Left ventricle myocardium inferior (tissue), 1 donor: Measurements from ENCODE around the gene ELK3. TPM values are rescaled to one million over a fixed set of nuclear protein-coding genes. Genes with fewer than 3 reads are reported as not detected.

Source experiments
- DNase-seq: peaks from one replicate; pipeline ENCODE4 v3.0.0-alpha.2; 2020
- H3K27ac ChIP-seq: fragments of 200-600 bp; replicated peaks from 2 replicates; pipeline ENCODE4 v1.8.0; 2021
- H3K27me3 ChIP-seq: fragments of 200-600 bp; 2 replicates; pipeline ENCODE4 v1.8.0; 2021; ENCODE audit warnings: low read depth
- H3K36me3 ChIP-seq: fragments of 200-600 bp; 2 replicates; pipeline ENCODE4 v1.8.0; 2021
- H3K4me1 ChIP-seq: fragments of 200-600 bp; 2 replicates; pipeline ENCODE4 v1.8.0; 2021
- H3K4me3 ChIP-seq: fragments of 200-600 bp; 2 replicates; pipeline ENCODE4 v1.8.0; 2021; ENCODE audit warnings: mild to moderate bottlenecking, moderate library complexity
- H3K9me3 ChIP-seq: fragments of 200-600 bp; replicated peaks from 2 replicates; pipeline ENCODE4 v1.8.0; 2021
- CTCF ChIP-seq: fragments of 200-600 bp; IDR thresholded peaks from 2 replicates; pipeline ENCODE4 v1.8.0; 2021; ENCODE audit warnings: antibody characterized with exemption, mild to moderate bottlenecking, borderline replicate concordance
- intact Hi-C: fragments of 100-400 bp; cut with micrococcal nuclease; formaldehyde crosslinking; loops from one replicate; pipeline ENCODE4 v1.11.0; 2022
- long read RNA-seq: library from polyadenylated mRNA; unstranded; transcript quantifications from one replicate; pipeline ENCODE4 v2.0.0, GENCODE V29; 2021
- total RNA-seq: library from RNA; stranded (reverse); fragmentation: NEBNext Ultra II Directional; extraction: Animal tissue kit (Norgen Biotek cat#: 25700); gene quantifications from one replicate; pipeline ENCODE4 v1.2.1, GENCODE V29; 2021
- donor health status: DM: no; HTN: yes; CAD: no; lungs with severe emphysema.

The ELK3 gene
- 17.1 TPM for total RNA-seq
- long read RNA-seq, full-length matches to known transcripts, result 7 of 19 reads
- long read RNA-seq, partial matches to known transcripts, result 10 of 19 reads
- long read RNA-seq, other reads (novel, unspliced or antisense), result 2 of 19 reads

DNA sequence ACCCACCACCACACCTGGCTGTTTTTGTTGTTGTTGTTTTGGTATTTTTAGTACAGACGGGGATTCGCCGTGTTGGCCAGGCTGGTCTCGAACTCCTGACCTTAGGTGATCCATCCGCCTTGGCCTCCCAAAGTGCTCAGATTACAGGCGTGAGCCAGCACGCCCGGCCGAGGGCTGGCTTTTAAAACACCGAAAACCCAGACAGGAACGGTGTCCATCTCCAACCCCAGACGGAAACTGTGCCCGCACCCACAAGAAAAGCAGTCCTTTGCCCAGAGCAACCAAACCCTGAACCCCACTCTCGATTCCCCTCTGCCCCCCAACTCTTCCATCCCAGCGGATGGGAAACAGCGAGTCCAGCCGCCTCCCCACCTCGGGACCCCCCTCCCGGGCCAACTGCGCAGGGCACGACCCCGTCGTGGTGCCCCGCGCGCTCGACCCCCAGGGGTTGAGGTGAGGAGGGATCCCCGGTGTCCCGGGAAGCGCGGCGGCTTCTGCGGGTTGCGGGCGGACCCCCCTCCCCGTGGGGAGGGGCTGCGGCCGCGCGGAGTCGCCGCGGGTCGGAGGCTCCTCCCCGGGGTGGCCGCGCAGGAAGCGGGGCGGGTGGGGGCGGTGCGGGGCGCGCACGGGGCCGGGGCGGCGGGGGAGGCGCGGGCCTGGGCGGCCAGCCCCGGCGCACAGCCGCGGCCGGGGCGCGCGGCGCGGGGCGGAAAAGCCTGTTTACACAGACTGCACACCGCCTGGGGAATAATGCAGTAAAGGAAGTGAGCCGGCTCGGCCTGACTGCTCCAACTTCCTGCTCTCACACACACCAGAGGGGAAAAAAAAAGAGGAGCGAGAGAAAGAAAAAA is at the start of gene ELK3:
Gene ELK3, plus strand, starts transcription at position 651 of the 851 bp plus-strand sequence.
- TF ChIP-seq CTCF, result no peak
- H3K4me3 ChIP-seq, result peak within 1 kb of the TSS; percentile 88
- peaks cover 5% of the 10 kb centered on the region for H3K9me3 ChIP-seq
- peaks cover 54% of the 10 kb centered on the region for H3K4me1 ChIP-seq
- no peaks in the 10 kb centered on the region for H3K27me3 ChIP-seq
- intact Hi-C loops, result no loop called here
- H3K36me3 ChIP-seq, result no peaks in the 10 kb centered on the region
- peak within 1 kb of the TSS; percentile 85 for H3K27ac ChIP-seq
- peak; percentile 72 for DNase-seq

- H3K4me3 ChIP-seq, result no peak overlapping the region
- H3K36me3 ChIP-seq, result no peaks in the 10 kb centered on the region
- H3K9me3 ChIP-seq, result no peaks in the 10 kb centered on the region
- intact Hi-C loops, result no loop called here
- peaks cover 15% of the 10 kb centered on the region for H3K4me1 ChIP-seq
- H3K27ac ChIP-seq, result no peak overlapping the region
- no peak for DNase-seq
- TF ChIP-seq CTCF, result no peak
- H3K27me3 ChIP-seq, result no peaks in the 10 kb centered on the region
Observed at GRCh38 chr12:96146747-96147146, 47.4 kb upstream of the ELK3 start.

DNA sequence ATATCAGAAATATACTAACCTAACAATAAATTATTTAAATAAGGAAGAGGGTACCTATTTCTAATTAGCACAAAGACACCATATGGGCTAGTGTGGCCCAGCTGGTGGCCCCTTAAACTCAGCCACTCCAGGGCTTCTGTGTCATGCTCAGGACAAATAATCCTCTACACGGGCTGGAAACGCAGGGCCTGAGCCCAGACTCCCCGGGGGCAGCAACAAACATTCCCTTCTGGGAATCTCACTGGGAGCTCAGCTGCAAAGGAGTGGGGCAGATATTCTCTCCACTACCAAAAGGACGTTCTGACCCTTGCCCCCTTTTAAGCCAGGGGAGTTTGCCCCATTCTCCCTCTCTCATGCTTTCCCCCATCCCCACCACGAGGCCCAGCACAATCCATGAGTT is 43.7 kb upstream of the ELK3 start:
- Histone ChIP-seq H3K27me3 (no peaks in the 10 kb centered on the region), H3K36me3 (no peaks in the 10 kb centered on the region), H3K4me1 (no peaks in the 10 kb centered on the region), H3K27ac (no peak overlapping the region), H3K4me3 (no peak overlapping the region), H3K9me3 (no peaks in the 10 kb centered on the region)
- no peak for DNase-seq
- intact Hi-C loops, result no loop called here
- no peak for TF ChIP-seq CTCF

- H3K27ac ChIP-seq, result no peak overlapping the region
- no peaks in the 10 kb centered on the region for H3K4me1 ChIP-seq
- intact Hi-C loops, result no loop called here
- H3K9me3 ChIP-seq, result no peaks in the 10 kb centered on the region
- no peak for TF ChIP-seq CTCF
- no peak for DNase-seq
- H3K4me3 ChIP-seq, result no peak overlapping the region
- no peaks in the 10 kb centered on the region for H3K27me3 ChIP-seq
- H3K36me3 ChIP-seq, result no peaks in the 10 kb centered on the region
Observed at GRCh38 chr12:96152164-96152563, 42.0 kb upstream of the ELK3 start.

DNA sequence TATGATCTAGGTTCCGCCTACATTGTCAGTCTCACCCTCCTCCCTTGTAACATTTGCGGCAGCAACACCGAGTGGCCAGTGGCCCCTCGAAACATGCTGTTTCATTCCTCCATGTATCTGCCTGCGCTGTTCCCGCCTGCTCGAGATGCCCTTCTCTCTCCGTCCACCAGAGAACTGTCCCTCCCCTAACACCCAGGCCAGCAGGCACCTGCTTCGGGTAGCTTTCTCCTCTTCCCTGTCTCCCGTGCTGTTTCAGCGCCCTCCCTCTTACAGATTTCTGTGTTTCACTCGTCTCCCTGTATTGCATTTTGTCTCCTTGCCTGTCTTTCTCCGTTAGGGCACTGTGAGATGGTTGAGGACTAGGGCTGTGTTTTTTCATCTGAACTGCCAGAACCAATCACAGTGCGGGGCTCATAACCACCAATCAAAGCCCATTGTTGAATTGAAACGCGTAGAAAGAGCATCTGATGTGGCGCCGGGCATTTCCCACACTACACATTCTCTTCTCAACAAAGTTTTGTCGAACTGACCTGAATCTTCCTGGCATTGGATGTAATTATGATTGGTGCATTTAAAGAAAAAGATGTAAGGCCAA is 40.9 kb upstream of the ELK3 start:
- TF ChIP-seq CTCF, result no peak

More for the DNA sequence above, 40.9 kb upstream of the ELK3 start:
- H3K27me3 ChIP-seq, result no peaks in the 10 kb centered on the region
- no peak for DNase-seq
- no peak overlapping the region for H3K4me3 ChIP-seq
- no peaks in the 10 kb centered on the region for H3K9me3 ChIP-seq
- H3K4me1 ChIP-seq, result no peaks in the 10 kb centered on the region
- intact Hi-C loops, result no loop called here
- H3K27ac ChIP-seq, result no peak overlapping the region
- H3K36me3 ChIP-seq, result no peaks in the 10 kb centered on the region
